GM23338 (cell line): Measurements from ENCODE around the gene USP6NL.

Source experiments
- CTCF ChIP-seq, 2 experiments: fragments of 200-600 bp in 1 of 2; sonication (generic) in 1 of 2; conservative IDR thresholded peaks; 2 replicates each; pipeline versions ENCODE4 v1.5.1 to v1.6.1; 2016 to 2017; ENCODE audit warnings: antibody characterized with exemption in 2 of 2, low read depth in 2 of 2, mild to moderate bottlenecking in 2 of 2, moderate library complexity in 1 of 2
- EZH2 ChIP-seq: fragments of 200-600 bp; sonication (generic); IDR thresholded peaks from one replicate; pipeline ENCODE4 v1.8.0; 2017; ENCODE audit warnings: antibody characterized with exemption, mild to moderate bottlenecking, low read depth; ENCODE audit not compliant: unreplicated experiment
- EZH2phosphoT487 ChIP-seq: fragments of 200-600 bp; sonication (generic); IDR thresholded peaks from one replicate; pipeline ENCODE4 v1.8.1; 2018; ENCODE audit warnings: antibody characterized with exemption; ENCODE audit not compliant: unreplicated experiment
- POLR2AphosphoS5 ChIP-seq: IDR thresholded peaks from 2 replicates; pipeline ENCODE4 v1.6.1; 2016; ENCODE audit warnings: antibody characterized with exemption, low read depth
- REST ChIP-seq: IDR thresholded peaks from one replicate; pipeline ENCODE4 v1.6.1; 2018; ENCODE audit warnings: antibody characterized with exemption; ENCODE audit not compliant: unreplicated experiment

- no peak for TF ChIP-seq EZH2
- no peak for TF ChIP-seq REST
- no peak for TF ChIP-seq CTCF (conservative IDR thresholded peaks at IDR 0.05; ENCODE audit: low read depth in 2 of 2)
- no peak for TF ChIP-seq POLR2AphosphoS5
- no peak for TF ChIP-seq EZH2phosphoT487
These were observed 204.7 kb downstream of the USP6NL start for GRCh38 chr10:11406746-11407145.
